Measurements from ENCODE around the gene ASB18. TPM values are rescaled to one million over a fixed set of nuclear protein-coding genes. Genes with fewer than 3 reads are reported as not detected.
A peak's percentile ranks its signal among the peaks of the same experiment; 100 is the strongest.

The ASB18 gene
- total RNA-seq, 4 donors from 2014 or later: not detected

- TF ChIP-seq POLR2A (IDR thresholded peaks at IDR 0.05) (no peak), CTCF (IDR thresholded peaks at IDR 0.05) (no peak)
- 78 to 81% methylated on average over 13 of the region's 13 CpGs for whole genome bisulfite sequencing, 2 donors
- intact Hi-C loops (cut with DNase I; ENCODE audit: low total_unique reads): no loop called here
- peak in 1 of 2 donors; percentile 57 for DNase-seq (ENCODE audit: low spot score in 2 of 2)
- H3K4me3 ChIP-seq (ENCODE audit: low read depth, poor library complexity, severe bottlenecking): no peak overlapping the region
Observed at GRCh38 chr2:236306825-236307540, 42.8 kb upstream of the ASB18 start.

- no peak overlapping the region for H3K4me3 ChIP-seq (ENCODE audit: low read depth, poor library complexity, severe bottlenecking)
- DNase-seq (ENCODE audit: low spot score in 2 of 2): peak in 1 of 2 donors; percentile 54
- intact Hi-C loops (cut with DNase I; ENCODE audit: low total_unique reads): no loop called here
- 84 to 85% methylated on average over 6 of the region's 6 CpGs for WGBS, 2 donors
- TF ChIP-seq POLR2A (IDR thresholded peaks at IDR 0.05) (no peak), CTCF (IDR thresholded peaks at IDR 0.05) (no peak)
Observed at GRCh38 chr2:236305964-236306605, 41.9 kb upstream of the ASB18 start.

GRCh38 chr2:236305531-236305930 is 41.3 kb upstream of the ASB18 start:
- intact Hi-C loops (cut with DNase I; ENCODE audit: low total_unique reads): no loop called here
- 82 to 87% methylated on average over 10 of the region's 10 CpGs for WGBS, 2 donors
- H3K4me3 ChIP-seq (ENCODE audit: low read depth, poor library complexity, severe bottlenecking): no peak overlapping the region
- DNase-seq (ENCODE audit: low spot score in 2 of 2): no peak
- no peak for TF ChIP-seq CTCF (IDR thresholded peaks at IDR 0.05)
- no peak for TF ChIP-seq POLR2A (IDR thresholded peaks at IDR 0.05)

GRCh38 chr2:236303935-236304334 is 39.7 kb upstream of the ASB18 start:
- no peak for TF ChIP-seq CTCF (IDR thresholded peaks at IDR 0.05)
- TF ChIP-seq POLR2A (IDR thresholded peaks at IDR 0.05): no peak
- intact Hi-C loops (cut with DNase I; ENCODE audit: low total_unique reads): no loop called here
- 73 to 77% methylated on average over 2 of the region's 2 CpGs for WGBS, 2 donors
- DNase-seq (ENCODE audit: low spot score in 2 of 2): no peak
- H3K4me3 ChIP-seq (ENCODE audit: low read depth, poor library complexity, severe bottlenecking): no peak overlapping the region

- TF ChIP-seq POLR2A (IDR thresholded peaks at IDR 0.05) (no peak), CTCF (IDR thresholded peaks at IDR 0.05) (no peak)
- DNase-seq (ENCODE audit: low spot score in 2 of 2): peak in 1 of 2 donors; percentile 70
- intact Hi-C loops (cut with DNase I; ENCODE audit: low total_unique reads): no loop called here
- WGBS, 2 donors: 76 to 87% methylated on average over 6 of the region's 6 CpGs
- H3K4me3 ChIP-seq (ENCODE audit: low read depth, poor library complexity, severe bottlenecking): no peak overlapping the region
Observed at GRCh38 chr2:236302555-236302954, 38.3 kb upstream of the ASB18 start.
